Upper lobe of left lung (tissue), 6 donors: ENCODE results near the gene ATP13A1. TPM values are rescaled to one million over a fixed set of nuclear protein-coding genes. Genes with fewer than 3 reads are reported as not detected.
A peak's percentile ranks its signal among the peaks of the same experiment; 100 is the strongest.

Experiments
- ATAC-seq, 2 donors: fragments of 200-7000 bp; cut with Tn5 transposase; one replicate each; pipeline ENCODE4 v1.9.1; 2022; ENCODE audit warnings: mild to moderate bottlenecking in 2 of 2, moderate library complexity in 2 of 2; ENCODE audit not compliant: low FRiP score in 2 of 2
- DNase-seq, 2 donors: peaks; one replicate each; pipeline ENCODE4 v3.0.0-alpha.2; 2019 to 2020
- H3K27ac ChIP-seq, 4 donors: fragments of 200-600 bp; sonication (generic); one replicate each; pipeline ENCODE4 v1.5.1; 2016 to 2019
- H3K27me3 ChIP-seq, 4 donors: fragments of 200-600 bp; sonication (generic); one replicate each; pipeline ENCODE4 v1.5.1; 2017 to 2019
- H3K36me3 ChIP-seq, 4 donors: fragments of 200-600 bp; sonication (generic); one replicate each; pipeline ENCODE4 v1.5.1; 2016 to 2019
- H3K4me1 ChIP-seq, 4 donors: fragments of 200-600 bp; sonication (generic); one replicate each; pipeline ENCODE4 v1.5.1; 2018 to 2019
- H3K4me3 ChIP-seq, 4 donors: fragments of 200-600 bp; sonication (generic); one replicate each; pipeline ENCODE4 v1.5.1; 2017 to 2019; ENCODE audit warnings: mild to moderate bottlenecking in 2 of 4, moderate library complexity in 1 of 4
- H3K9me3 ChIP-seq, 4 donors: fragments of 200-600 bp; sonication (generic); one replicate each; pipeline ENCODE4 v1.5.1; 2018 to 2019
- EP300 ChIP-seq, 4 donors: sonication (generic); formaldehyde crosslinking; IDR thresholded peaks; one replicate each; pipeline ENCODE4 v1.5.1; 2017; ENCODE audit warnings: antibody characterized with exemption in 4 of 4, control low read depth in 2 of 4
- POLR2A ChIP-seq, 4 donors: fragments of 450-650 bp; IDR thresholded peaks; one replicate each; pipeline ENCODE4 v1.5.1; 2016 to 2017; ENCODE audit warnings: antibody characterized with exemption in 4 of 4, mild to moderate bottlenecking in 2 of 4
- POLR2AphosphoS5 ChIP-seq, 2 donors: sonication (generic); formaldehyde crosslinking; IDR thresholded peaks; one replicate each; pipeline ENCODE4 v1.5.1; 2017; ENCODE audit warnings: antibody characterized with exemption in 2 of 2
- WGBS, 2 donors: methylation state at CpG; one replicate each; pipeline ENCODE4 v1.1.5; 2017 to 2018; 5-methylcytosine and 5-hydroxymethylcytosine counted together
- total RNA-seq, 6 donors: library from RNA; depleted of rRNA in 4 of 6; stranded (reverse); fragments of >200 nt in 4 of 6; gene quantifications; one replicate each; pipeline versions ENCODE4 v1.1.0 to v1.2.1, GENCODE V29; 2016 to 2021
- TF ChIP-seq, protein P1 (sequence below), 6 experiments: fragments of 450-650 bp in 4 of 6; fragments of 200-600 bp in 2 of 6; sonication (generic) in 2 of 6; IDR thresholded peaks; one replicate each; pipeline ENCODE4 v1.5.1; 2016 to 2019; ENCODE audit warnings: antibody characterized with exemption in 6 of 6
- donor health status: DM: no; HTN: no; CAD: no; lungs with moderate emphysema.
- donor health status: DM: no; HTN: yes; CAD: no; lungs with severe emphysema.

ATP13A1 gene
- total RNA-seq, 6 donors from 2014 or later = 58.6 to 256 (median 97.4) TPM

DNA sequence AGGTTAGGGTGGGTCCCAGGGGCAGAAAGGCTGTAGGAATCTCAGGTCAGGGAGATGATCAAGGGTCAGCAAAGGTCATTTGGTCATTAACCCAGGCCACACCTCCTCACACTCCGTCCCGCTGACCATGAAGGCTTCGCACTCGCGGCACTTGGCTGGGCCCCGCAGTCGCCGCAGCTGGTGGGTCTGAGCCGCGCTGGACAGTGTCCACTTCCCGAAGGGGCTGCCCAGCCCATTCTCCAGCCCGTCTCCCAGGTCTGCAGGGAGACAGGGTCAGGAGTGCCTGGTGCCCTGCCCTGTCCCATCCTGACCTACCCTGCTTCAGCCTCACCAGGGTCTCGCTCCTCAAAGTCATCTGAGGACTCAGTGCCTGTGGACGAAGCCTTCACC lies 28.2 kb downstream of the ATP13A1 start:
- Histone ChIP-seq H3K27me3 (no peaks in the 10 kb centered on the region), H3K36me3 (peaks cover 5 to 79% (median 59%) of the 10 kb centered on the region in 4 donors), H3K9me3 (no peaks in the 10 kb centered on the region), H3K27ac (no peak overlapping the region), H3K4me1 (no peaks in the 10 kb centered on the region), H3K4me3 (no peak overlapping the region)
- TF ChIP-seq POLR2A (IDR thresholded peaks at IDR 0.05) (no peak), EP300 (IDR thresholded peaks at IDR 0.05) (no peak), POLR2AphosphoS5 (IDR thresholded peaks at IDR 0.05) (no peak)
- TF ChIP-seq, protein P1, sequence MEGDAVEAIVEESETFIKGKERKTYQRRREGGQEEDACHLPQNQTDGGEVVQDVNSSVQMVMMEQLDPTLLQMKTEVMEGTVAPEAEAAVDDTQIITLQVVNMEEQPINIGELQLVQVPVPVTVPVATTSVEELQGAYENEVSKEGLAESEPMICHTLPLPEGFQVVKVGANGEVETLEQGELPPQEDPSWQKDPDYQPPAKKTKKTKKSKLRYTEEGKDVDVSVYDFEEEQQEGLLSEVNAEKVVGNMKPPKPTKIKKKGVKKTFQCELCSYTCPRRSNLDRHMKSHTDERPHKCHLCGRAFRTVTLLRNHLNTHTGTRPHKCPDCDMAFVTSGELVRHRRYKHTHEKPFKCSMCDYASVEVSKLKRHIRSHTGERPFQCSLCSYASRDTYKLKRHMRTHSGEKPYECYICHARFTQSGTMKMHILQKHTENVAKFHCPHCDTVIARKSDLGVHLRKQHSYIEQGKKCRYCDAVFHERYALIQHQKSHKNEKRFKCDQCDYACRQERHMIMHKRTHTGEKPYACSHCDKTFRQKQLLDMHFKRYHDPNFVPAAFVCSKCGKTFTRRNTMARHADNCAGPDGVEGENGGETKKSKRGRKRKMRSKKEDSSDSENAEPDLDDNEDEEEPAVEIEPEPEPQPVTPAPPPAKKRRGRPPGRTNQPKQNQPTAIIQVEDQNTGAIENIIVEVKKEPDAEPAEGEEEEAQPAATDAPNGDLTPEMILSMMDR (IDR thresholded peaks at IDR 0.05) = no peak
- WGBS, 2 donors = 91% methylated on average over 12 of the region's 14 CpGs; no CpG with 5 or more reads in 1 of the 2 donors
- DNase-seq (peak in 1 of 2 donors; percentile 63), ATAC-seq (no peak)

DNA sequence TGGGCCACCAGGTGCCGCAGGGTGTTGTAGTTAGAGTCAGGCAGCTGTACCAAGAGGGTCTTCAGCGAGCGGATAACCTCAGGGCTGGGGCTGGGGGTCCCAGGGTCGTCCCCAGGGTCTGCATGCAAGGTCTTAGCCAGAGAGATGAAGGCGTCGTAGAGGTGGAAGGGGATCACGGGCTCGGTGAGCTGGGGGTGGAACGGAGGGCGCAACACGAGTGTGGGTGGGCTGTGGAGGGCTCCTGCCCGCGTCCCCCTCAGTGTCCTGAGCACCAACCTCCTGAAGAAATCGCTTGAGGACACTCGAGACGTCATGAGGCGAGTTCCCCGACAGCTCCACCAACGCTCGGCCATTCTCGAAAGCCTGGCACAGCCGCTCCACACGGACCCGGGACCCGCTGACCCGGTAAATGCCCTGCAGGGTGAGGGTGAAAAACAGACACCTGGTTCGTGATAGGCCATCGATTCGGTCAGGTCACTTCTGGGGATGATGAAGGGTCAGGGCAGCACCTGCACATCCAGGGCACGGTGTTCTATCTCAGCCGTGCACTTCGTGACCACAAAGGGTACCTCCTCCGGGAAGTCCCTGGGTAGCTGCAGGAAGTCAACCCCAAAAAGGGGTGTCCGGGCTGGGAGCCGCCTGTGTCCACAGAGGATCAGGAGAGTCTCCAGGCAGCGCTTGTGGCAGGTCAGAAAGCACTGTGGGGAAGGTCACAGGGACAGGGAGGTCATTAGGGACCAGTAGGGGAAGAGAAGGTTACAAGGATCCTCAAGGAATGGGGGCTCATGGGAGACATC lies 28.8 kb downstream of the ATP13A1 start:
- Histone ChIP-seq H3K9me3 (no peaks in the 10 kb centered on the region), H3K27ac (no peak overlapping the region), H3K27me3 (no peaks in the 10 kb centered on the region), H3K4me1 (no peaks in the 10 kb centered on the region), H3K4me3 (no peak overlapping the region), H3K36me3 (peaks cover 5 to 80% (median 57%) of the 10 kb centered on the region in 4 donors)
- TF ChIP-seq, protein P1 (IDR thresholded peaks at IDR 0.05) = no peak
- no peak for TF ChIP-seq EP300 (IDR thresholded peaks at IDR 0.05)
- no peak for TF ChIP-seq POLR2AphosphoS5 (IDR thresholded peaks at IDR 0.05)
- TF ChIP-seq POLR2A (IDR thresholded peaks at IDR 0.05) = no peak
- WGBS, 2 donors = 92 to 93% methylated on average over 35 to 36 of the region's 36 CpGs
- no peak for ATAC-seq
- DNase-seq = peak in 1 of 2 donors; percentile 73

DNA sequence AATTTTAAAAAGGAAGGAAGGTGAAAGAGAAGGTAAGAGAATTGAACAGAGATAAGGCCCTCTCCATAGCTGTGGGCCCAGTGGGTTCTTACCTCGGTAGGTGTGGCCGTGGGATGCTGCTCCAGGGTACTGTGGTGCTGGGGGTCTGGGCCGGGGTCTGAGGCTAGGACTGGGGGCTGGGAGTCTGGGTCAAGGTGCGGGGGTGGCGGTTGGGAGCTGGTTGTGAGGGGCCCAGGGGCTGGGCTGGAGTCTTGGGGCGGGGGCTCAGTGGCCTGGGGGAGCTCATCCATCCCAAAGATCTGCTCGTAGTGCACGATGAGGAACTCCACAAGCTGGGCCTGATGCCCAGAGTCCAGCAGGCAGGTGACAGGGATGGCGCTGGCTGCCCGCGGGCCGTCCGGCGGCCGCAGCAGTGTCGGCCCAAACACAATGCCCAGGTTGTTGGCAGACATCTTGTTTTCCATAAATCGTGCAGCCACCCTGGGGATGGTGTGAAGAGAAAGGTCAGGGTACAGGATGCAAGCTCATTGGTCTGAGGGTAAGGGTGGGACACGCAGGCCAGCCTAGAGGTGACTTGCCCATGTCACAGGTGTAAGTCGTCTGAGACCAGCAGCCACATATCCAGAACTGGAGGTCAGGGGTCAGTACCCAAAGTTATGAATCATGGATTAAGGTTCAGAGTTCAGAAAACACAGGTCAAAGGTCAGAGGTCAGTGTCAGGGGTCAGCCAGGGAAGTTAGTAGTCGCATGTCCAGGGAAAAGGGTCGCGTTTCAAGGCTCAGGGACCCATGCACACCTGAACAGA lies 29.6 kb downstream of the ATP13A1 start:
- H3K36me3 ChIP-seq = peaks cover 5 to 73% (median 55%) of the 10 kb centered on the region in 4 donors
- TF ChIP-seq, protein P1 (IDR thresholded peaks at IDR 0.05) = no peak
- no peak for TF ChIP-seq POLR2A (IDR thresholded peaks at IDR 0.05)
- no peak for TF ChIP-seq EP300 (IDR thresholded peaks at IDR 0.05)
- TF ChIP-seq POLR2AphosphoS5 (IDR thresholded peaks at IDR 0.05) = no peak
- H3K4me1 ChIP-seq = peaks cover 0 to 2% (median under 1%) of the 10 kb centered on the region in 4 donors
- no peak overlapping the region for H3K4me3 ChIP-seq
- DNase-seq (peak in 1 of 2 donors; percentile 69), ATAC-seq (no peak)
- H3K27me3 ChIP-seq = no peaks in the 10 kb centered on the region
- H3K27ac ChIP-seq = no peak overlapping the region
- H3K9me3 ChIP-seq = no peaks in the 10 kb centered on the region
- 91 to 97% methylated on average over 20 to 22 of the region's 22 CpGs for WGBS, 2 donors

DNA sequence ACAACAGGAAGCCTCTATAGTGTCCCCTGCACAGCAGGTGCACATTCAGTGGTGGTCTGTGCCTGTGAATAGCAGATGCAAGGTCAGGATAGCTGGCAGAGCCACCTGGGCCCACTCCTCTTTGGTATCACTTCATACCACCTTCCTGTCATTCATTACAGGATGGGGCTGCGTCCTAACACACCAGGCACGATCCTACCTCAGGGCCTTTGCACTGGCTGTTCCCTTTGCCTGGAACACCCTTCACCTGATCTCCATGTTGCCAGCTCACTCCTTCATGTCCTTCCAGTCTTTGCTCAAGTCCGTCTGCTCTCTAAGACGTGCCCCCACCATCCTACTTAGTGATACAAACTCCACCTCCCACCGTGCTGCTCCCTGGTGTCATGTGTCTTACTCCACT lies 30.8 kb downstream of the ATP13A1 start:
- Histone ChIP-seq H3K4me1 (peaks cover 10 to 14% (median 12%) of the 10 kb centered on the region in 4 donors), H3K9me3 (no peaks in the 10 kb centered on the region), H3K27ac (no peak overlapping the region), H3K36me3 (peaks cover 5 to 64% (median 48%) of the 10 kb centered on the region in 4 donors), H3K4me3 (no peak overlapping the region), H3K27me3 (peaks cover 0 to 4% (median 0%) of the 10 kb centered on the region in 4 donors)
- TF ChIP-seq, protein P1 (IDR thresholded peaks at IDR 0.05) = no peak
- TF ChIP-seq EP300 (IDR thresholded peaks at IDR 0.05) (no peak), POLR2AphosphoS5 (IDR thresholded peaks at IDR 0.05) (no peak), POLR2A (IDR thresholded peaks at IDR 0.05) (no peak)
- no peak for ATAC-seq
- DNase-seq = no peak
- WGBS, 2 donors = 83 to 87% methylated on average over 5 of the region's 5 CpGs
